AG04449 (cell line): ENCODE measurements around the gene ARL13A.
"Not testable (repeated sequence)": the region's sequence is repeated elsewhere in the genome, so short reads cannot be mapped to it uniquely, and the experiment has no call there.

Experiments used
- CTCF ChIA-PET: fragments of 350-600 bp; formaldehyde crosslinking; extraction: SDS; loops from one replicate; lab custom pipeline; 2021; ENCODE audit warnings: antibody characterized with exemption; lab: Yijun Ruan, JAX
- POLR2A ChIA-PET: fragments of 400-600, 350-600 bp; formaldehyde crosslinking; extraction: SDS; loops from one replicate; lab custom pipeline; 2020; ENCODE audit warnings: antibody characterized with exemption, inconsistent platforms; lab: Yijun Ruan, JAX
- DNase-seq: peaks from one replicate; pipeline ENCODE4 v3.0.0-alpha.2; 2010; ENCODE audit warnings: low read depth, low spot score
- H3K4me3 ChIP-seq: 2 replicates; pipeline ENCODE4 v1.5.1; 2011; ENCODE audit warnings: low read depth, mild to moderate bottlenecking, control low read depth, low read length
- TF ChIP-seq, protein P1 (sequence below): IDR thresholded peaks from one replicate; pipeline ENCODE4 v1.5.1; 2011; ENCODE audit warnings: mild to moderate bottlenecking, moderate library complexity, low read length, control low read depth, inconsistent platforms; ENCODE audit not compliant: insufficient read depth; ENCODE audit errors: missing control alignments

Gene ARL13A

DNA sequence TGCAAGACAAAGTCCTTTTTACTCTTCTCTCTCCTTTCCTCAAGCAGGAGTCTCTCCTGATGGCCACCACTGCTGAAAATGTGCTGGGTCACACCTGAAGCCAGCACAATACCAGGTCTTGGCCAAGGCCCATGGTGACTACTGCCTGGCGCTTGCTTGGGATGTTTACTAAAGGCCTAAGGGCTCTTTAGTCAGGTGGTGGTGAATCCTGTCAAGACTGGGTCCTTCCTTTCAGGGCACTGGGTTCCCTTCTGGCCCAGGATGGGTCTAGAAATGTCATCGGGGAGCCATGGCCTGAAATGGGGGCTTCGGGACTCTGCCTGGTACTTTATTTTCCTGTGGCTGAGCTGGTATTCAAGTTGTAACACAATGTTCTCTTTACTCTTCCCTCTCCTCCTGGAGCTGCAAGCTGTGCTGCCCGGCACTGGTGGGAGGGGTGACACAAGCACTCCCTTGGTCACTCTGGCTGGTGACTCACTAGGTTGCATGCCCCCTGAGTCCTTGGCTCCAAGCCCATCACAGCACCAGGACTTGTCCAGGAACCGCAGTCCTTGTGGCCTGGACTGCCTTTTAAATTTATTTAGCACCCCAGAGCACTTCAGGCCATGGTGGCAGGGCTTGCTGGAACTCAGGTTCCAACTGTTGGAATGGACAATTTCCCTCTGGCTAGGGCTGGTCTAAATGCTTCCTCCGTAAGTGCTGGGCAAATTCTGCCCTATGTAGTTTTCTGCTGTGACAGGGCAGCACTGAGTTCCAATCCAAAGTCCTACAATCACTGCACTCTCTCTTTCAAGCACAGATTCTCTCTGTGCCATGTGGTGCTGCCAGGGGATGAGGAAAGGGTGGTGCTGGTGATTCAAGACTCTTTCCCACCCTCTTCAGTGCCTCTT lies 11.3 kb downstream of the ARL13A start:
- H3K4me3 ChIP-seq: no peak overlapping the region
- POLR2A ChIA-PET: no interaction called here
- TF ChIP-seq, protein P1, sequence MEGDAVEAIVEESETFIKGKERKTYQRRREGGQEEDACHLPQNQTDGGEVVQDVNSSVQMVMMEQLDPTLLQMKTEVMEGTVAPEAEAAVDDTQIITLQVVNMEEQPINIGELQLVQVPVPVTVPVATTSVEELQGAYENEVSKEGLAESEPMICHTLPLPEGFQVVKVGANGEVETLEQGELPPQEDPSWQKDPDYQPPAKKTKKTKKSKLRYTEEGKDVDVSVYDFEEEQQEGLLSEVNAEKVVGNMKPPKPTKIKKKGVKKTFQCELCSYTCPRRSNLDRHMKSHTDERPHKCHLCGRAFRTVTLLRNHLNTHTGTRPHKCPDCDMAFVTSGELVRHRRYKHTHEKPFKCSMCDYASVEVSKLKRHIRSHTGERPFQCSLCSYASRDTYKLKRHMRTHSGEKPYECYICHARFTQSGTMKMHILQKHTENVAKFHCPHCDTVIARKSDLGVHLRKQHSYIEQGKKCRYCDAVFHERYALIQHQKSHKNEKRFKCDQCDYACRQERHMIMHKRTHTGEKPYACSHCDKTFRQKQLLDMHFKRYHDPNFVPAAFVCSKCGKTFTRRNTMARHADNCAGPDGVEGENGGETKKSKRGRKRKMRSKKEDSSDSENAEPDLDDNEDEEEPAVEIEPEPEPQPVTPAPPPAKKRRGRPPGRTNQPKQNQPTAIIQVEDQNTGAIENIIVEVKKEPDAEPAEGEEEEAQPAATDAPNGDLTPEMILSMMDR: no peak
- DNase-seq: no peak
- CTCF ChIA-PET: no interaction called here

DNA sequence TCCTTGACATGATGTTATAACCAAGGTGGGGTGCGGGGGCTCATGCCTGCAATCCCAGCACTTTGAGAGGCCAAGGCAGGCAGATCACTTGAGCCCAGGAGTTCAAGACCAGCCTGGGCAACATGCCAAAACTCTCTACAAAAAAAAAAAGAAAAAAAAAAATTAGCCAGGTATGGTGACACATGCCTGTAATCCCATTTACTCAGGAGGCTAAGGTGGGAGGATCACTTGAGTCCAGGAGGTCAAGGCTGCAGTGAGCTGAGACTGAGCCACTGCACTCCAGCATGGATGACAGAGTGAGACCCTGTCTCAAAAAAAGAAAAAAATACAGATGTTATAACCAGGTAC lies 12.0 kb downstream of the ARL13A start:
- CTCF ChIA-PET, H3K4me3 ChIP-seq, POLR2A ChIA-PET, DNase-seq: not testable (repeated sequence)

DNA sequence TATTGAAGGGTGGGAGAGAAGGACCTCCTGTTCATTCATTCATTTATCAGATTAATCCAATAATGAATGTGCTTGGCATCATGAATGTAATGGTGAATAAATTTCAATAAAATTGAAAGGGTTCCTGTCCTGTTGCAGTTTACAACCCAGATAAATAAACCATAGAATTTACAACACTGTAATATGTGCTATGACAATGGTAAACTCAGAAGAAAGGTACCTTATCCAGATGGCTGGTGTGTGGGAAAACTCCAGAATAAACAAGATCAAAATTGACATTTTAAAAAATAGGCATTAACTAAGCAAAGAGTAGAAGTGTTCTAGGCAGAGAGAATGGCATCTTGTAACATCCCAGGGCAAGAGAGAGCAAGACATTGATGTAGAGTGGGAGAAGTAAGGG lies 15.3 kb downstream of the ARL13A start:
- no peak for DNase-seq
- ChIA-PET CTCF (no interaction called here), POLR2A (no interaction called here)

DNA sequence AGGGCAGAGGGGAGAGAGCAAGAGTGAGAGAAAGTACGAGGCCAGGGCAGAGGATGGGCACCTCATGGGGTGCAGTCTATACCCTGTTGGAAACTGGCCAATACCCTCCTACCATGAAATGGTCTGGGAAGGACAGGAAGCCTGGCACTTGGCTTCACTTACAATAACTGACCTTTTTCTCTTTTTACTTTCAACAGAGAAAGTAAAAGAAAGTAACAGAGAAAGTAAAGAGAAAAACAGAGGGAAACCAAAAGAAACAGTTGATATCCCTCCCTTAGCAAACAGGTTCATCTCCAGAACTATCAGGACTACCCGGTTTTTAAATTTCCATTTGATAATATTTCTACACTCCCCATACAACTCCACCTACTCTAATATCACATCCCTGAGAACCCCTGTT lies 20.6 kb downstream of the ARL13A start:
- no peak for DNase-seq
- ChIA-PET CTCF (no interaction called here), POLR2A (no interaction called here)
- no peak overlapping the region for H3K4me3 ChIP-seq
- TF ChIP-seq, protein P1: no peak

More for the DNA sequence above, 15.3 kb downstream of the ARL13A start:
- TF ChIP-seq, protein P1: no peak
- H3K4me3 ChIP-seq: no peak overlapping the region

DNA sequence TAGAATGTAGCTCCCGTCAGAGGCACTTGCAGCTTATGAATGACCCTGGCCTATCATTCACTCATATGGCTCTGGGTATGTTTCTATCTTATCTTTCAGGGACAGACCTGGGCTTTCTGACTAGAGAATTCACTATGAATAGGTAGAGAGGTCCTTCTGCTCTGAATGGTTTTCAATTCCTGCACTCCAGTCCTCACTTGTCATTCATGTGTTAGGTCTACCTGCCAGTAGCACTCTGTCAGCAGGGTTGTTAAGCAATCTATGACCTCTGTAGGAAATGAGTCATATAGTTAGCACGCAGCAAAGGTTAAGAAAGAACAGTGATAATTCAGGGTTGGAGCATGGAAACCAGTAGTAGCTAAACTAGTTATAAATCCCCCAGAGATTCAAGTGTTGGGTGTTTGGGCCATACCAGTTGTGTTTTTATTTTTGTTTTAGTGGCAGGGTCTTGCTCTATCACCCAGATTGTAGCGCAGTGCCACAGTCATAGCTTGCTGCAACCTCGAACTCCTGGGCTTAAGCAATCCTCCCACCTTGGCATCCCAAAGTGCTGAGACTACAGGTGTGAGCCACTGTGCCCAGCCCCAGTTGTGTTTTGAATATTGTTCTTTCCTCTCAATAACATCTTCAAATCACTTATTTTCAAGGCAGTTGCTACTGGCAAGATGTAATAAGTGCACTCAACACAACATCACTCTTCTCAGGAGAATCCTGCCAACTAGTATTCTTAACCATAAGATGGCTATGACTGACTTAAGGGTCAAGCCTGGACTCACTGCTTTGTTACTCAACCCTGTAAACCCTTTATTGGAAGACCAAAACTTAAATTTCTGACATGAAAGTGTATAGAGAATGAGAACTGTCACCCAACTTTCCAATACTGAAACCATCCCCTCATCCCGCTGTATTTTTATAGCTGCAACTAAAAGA lies 25.1 kb downstream of the ARL13A start:
- no peak overlapping the region for H3K4me3 ChIP-seq
- CTCF ChIA-PET: no interaction called here
- POLR2A ChIA-PET: no interaction called here
- no peak for DNase-seq
- TF ChIP-seq, protein P1: no peak

DNA sequence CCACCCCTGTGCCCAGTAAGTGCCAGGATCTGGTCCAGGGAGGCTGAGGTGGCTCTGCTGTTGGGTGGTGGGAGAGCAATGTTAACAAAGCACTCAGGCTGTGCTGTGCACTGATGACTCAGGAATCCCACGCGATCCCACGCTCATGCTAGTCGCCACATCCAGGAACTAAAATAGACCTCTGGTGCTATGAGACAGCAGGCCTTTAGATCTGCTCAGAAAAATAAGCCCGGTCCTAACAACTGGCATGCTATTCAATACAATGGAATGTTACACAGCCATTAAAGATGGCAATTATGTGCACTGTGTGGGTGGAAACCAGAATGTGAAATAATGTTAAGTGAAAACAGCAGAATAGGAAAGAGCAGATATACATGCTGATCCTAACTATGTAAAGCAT lies 26.0 kb downstream of the ARL13A start:
- peak; percentile 69 for DNase-seq
- CTCF ChIA-PET: no interaction called here
- TF ChIP-seq, protein P1: no peak
- no peak overlapping the region for H3K4me3 ChIP-seq
- POLR2A ChIA-PET: no interaction called here
